Vagina (tissue), 2 donors: ENCODE measurements around the gene TCF25.

Experiments
- POLR2A ChIP-seq, 2 donors: fragments of 450-650 bp; IDR thresholded peaks; one replicate each; pipeline ENCODE4 v1.6.1; 2017; ENCODE audit warnings: antibody characterized with exemption in 2 of 2, mild to moderate bottlenecking in 2 of 2, moderate library complexity in 2 of 2
- POLR2AphosphoS5 ChIP-seq, 2 donors: sonication (generic); formaldehyde crosslinking; IDR thresholded peaks; one replicate each; pipeline ENCODE4 v1.9.0; 2017; ENCODE audit warnings: antibody characterized with exemption in 2 of 2, mild to moderate bottlenecking in 2 of 2, low read depth in 1 of 2; ENCODE audit not compliant: insufficient read depth in 1 of 2

- TF ChIP-seq POLR2A (IDR thresholded peaks at IDR 0.05): no peak
- no peak for TF ChIP-seq POLR2AphosphoS5 (IDR thresholded peaks at IDR 0.05; ENCODE audit: insufficient read depth in 1 of 2, low read depth in 1 of 2)
These were observed 36.3 kb upstream of the TCF25 start for GRCh38 chr16:89837014-89837546.
